Transverse colon (tissue), 4 donors: Measurements from ENCODE around the gene WWP2. TPM values are rescaled to one million over a fixed set of nuclear protein-coding genes. Genes with fewer than 3 reads are reported as not detected.
"Not testable (repeated sequence)": the region's sequence is repeated elsewhere in the genome, so short reads cannot be mapped to it uniquely, and the experiment has no call there.

ENCODE experiments used
- DNase-seq: peaks from one replicate; pipeline ENCODE4 v3.0.0-alpha.2; 2019
- H3K27ac ChIP-seq, 4 donors: fragments of 200-600 bp; sonication (generic); 2 replicates each; pipeline ENCODE4 v1.5.1; 2016 to 2018; ENCODE audit warnings: inconsistent platforms in 4 of 4
- H3K27me3 ChIP-seq: fragments of 200-600 bp; sonication (generic); 2 replicates; pipeline ENCODE4 v1.5.1; 2017; ENCODE audit warnings: inconsistent platforms
- H3K36me3 ChIP-seq, 4 donors: fragments of 200-600 bp; sonication (generic); 2 replicates each; pipeline ENCODE4 v1.5.1; 2017 to 2019; ENCODE audit warnings: inconsistent platforms in 4 of 4
- H3K4me1 ChIP-seq, 4 donors: fragments of 200-600 bp; sonication (generic); 2 replicates each; pipeline ENCODE4 v1.5.1; 2017 to 2020; ENCODE audit warnings: inconsistent platforms in 4 of 4
- H3K4me3 ChIP-seq, 4 donors: fragments of 200-600 bp; sonication (generic); 1 replicate in 1 of 4; 2 replicates in 3 of 4; pipeline versions ENCODE4 v1.5.1 to v1.6.1; 2017 to 2019; ENCODE audit warnings: inconsistent platforms in 4 of 4
- H3K9me3 ChIP-seq, 2 donors: fragments of 200-600 bp; sonication (generic); 2 replicates each; pipeline ENCODE4 v1.5.1; 2017 to 2019; ENCODE audit warnings: inconsistent platforms in 2 of 2
- EP300 ChIP-seq: sonication (generic); formaldehyde crosslinking; IDR thresholded peaks from one replicate; pipeline ENCODE4 v1.6.1; 2017; ENCODE audit warnings: antibody characterized with exemption, low read depth
- POLR2A ChIP-seq: fragments of 450-650 bp; IDR thresholded peaks from one replicate; pipeline ENCODE4 v1.6.1; 2016; ENCODE audit warnings: antibody characterized with exemption, mild to moderate bottlenecking, moderate library complexity
- POLR2AphosphoS5 ChIP-seq, 3 donors: sonication (generic); formaldehyde crosslinking; IDR thresholded peaks; one replicate each; pipeline ENCODE4 v1.6.1; 2016; ENCODE audit warnings: antibody characterized with exemption in 3 of 3
- WGBS, 2 donors: methylation state at CpG; one replicate each; pipeline ENCODE4 v1.1.5; 2018; ENCODE audit warnings: low coverage in 1 of 2; 5-methylcytosine and 5-hydroxymethylcytosine counted together
- in situ Hi-C, 4 donors: fragments of 200-750 bp; cut with MboI; loops; one replicate each; pipeline versions ENCODE4 v1.15.0 to v1.15.1; 2017; ENCODE audit warnings: low sequenced_read_pairs in 3 of 4, low pct_ligation_motif_present in 1 of 4, low pct_unique_long_range_greater_than_20kb in 1 of 4
- intact Hi-C: fragments of 100-400 bp; cut with DNase I; formaldehyde crosslinking; loops from one replicate; pipeline ENCODE4 v1.15.1; 2023; ENCODE audit warnings: low total_unique reads
- total RNA-seq, 4 donors: library from RNA; depleted of rRNA; stranded (reverse); fragments of >200 nt; gene quantifications; one replicate each; pipeline ENCODE4 v1.1.0, GENCODE V29; 2016
- TF ChIP-seq, protein P1 (sequence below), 5 experiments: fragments of 200-600 bp in 3 of 5; fragments of 450-650 bp in 2 of 5; sonication (generic) in 3 of 5; IDR thresholded peaks; 1 replicate in 2 of 5; 2 replicates in 3 of 5; pipeline ENCODE4 v1.5.1; 2016 to 2017; ENCODE audit warnings: antibody characterized with exemption in 5 of 5, inconsistent platforms in 3 of 5, mild to moderate bottlenecking in 2 of 5, moderate library complexity in 1 of 5

The WWP2 gene
- total RNA-seq, 4 donors from 2014 or later: 66.8 to 157 (median 73.7) TPM

- Histone ChIP-seq H3K27me3 (no peaks in the 10 kb centered on the region), H3K4me1 (peaks cover 0 to 50% (median 41%) of the 10 kb centered on the region in 4 donors), H3K4me3 (peak overlapping the region in 2 of 4 donors; percentile 11 to 40), H3K27ac (peak overlapping the region; percentile 90 to 92 (median 90)), H3K9me3 (no peaks in the 10 kb centered on the region), H3K36me3 (no peaks in the 10 kb centered on the region)
- no peak for DNase-seq
- WGBS, 2 donors: 63 to 65% methylated on average over 4 to 6 of the region's 6 CpGs
- TF ChIP-seq, protein P1, sequence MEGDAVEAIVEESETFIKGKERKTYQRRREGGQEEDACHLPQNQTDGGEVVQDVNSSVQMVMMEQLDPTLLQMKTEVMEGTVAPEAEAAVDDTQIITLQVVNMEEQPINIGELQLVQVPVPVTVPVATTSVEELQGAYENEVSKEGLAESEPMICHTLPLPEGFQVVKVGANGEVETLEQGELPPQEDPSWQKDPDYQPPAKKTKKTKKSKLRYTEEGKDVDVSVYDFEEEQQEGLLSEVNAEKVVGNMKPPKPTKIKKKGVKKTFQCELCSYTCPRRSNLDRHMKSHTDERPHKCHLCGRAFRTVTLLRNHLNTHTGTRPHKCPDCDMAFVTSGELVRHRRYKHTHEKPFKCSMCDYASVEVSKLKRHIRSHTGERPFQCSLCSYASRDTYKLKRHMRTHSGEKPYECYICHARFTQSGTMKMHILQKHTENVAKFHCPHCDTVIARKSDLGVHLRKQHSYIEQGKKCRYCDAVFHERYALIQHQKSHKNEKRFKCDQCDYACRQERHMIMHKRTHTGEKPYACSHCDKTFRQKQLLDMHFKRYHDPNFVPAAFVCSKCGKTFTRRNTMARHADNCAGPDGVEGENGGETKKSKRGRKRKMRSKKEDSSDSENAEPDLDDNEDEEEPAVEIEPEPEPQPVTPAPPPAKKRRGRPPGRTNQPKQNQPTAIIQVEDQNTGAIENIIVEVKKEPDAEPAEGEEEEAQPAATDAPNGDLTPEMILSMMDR (IDR thresholded peaks at IDR 0.05): no peak
- no peak for TF ChIP-seq POLR2AphosphoS5 (IDR thresholded peaks at IDR 0.05)
- TF ChIP-seq EP300: no peak
- no peak for TF ChIP-seq POLR2A
- intact Hi-C loops (no loop called here), in situ Hi-C loops (loop anchor here in 1 of 4 donors (25.0 kb wide), 1 partner anchor 338 kb away; the partner anchor contains the start of gene TERF2)
Measured at GRCh38 chr16:69724981-69725479, 37.1 kb upstream of the WWP2 start.

DNA sequence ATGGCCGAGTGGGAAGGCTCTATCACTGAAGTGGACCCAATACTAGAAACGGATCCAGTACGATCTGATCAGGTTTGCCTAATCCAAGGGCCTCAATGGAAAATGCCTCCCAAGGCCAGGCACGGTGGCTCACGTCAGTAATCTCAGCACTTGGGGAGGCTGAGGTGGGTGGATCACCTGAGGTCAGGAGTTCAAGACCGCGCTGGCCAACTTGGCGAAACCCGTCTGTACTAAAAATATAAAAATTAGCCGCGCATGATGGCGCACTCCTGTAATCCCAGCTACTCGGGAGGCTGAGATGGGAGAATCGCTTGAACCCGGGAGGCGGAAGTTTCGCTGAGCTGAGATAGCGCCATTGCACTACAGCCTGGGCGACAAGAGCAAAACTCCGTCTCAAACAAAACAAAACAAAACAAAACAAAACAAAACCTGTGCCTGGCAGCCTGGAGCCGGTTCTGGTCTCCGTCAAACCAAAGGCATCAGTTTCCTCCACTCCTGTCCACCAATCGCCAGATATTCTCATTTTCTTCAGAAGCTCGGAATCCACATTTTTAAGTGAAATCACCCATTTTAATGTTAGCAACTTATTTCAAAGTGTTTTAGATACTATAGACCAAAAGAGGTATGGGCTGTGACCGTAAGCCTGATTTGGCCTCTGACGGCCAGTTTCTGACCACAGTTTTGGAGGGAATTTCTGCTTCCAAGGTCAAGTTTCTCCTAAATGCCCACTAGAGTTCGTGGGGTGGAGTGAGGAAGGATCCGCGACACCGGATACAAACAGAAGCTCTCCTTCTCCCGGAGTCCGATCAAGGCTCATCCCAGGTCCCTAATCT is 36.4 kb upstream of the WWP2 start:
- no peak for TF ChIP-seq EP300
- TF ChIP-seq POLR2AphosphoS5 (IDR thresholded peaks at IDR 0.05): no peak
- TF ChIP-seq POLR2A: no peak
- TF ChIP-seq, protein P1 (IDR thresholded peaks at IDR 0.05): no peak
- DNase-seq: no peak
- intact Hi-C loops (no loop called here), in situ Hi-C loops (no loop called here)
- H3K4me3 ChIP-seq: peak overlapping the region; percentile 9 to 58 (median 38)
- H3K36me3 ChIP-seq: no peaks in the 10 kb centered on the region
- no peaks in the 10 kb centered on the region for H3K9me3 ChIP-seq
- WGBS, 2 donors: 66 to 80% methylated on average over 7 to 32 of the region's 32 CpGs
- H3K27ac ChIP-seq: peak overlapping the region; percentile 90 to 92 (median 90)
- H3K27me3 ChIP-seq: no peaks in the 10 kb centered on the region
- peaks cover 0 to 49% (median 41%) of the 10 kb centered on the region in 4 donors for H3K4me1 ChIP-seq

- 0% methylated on average over 1 to 23 of the region's 31 CpGs for WGBS, 2 donors
- Histone ChIP-seq H3K27ac (peak within 1 kb of the TSS; percentile 90 to 92 (median 90)), H3K36me3 (no peaks in the 10 kb centered on the region), H3K4me1 (peaks cover 0 to 44% (median 40%) of the 10 kb centered on the region in 4 donors), H3K9me3 (no peaks in the 10 kb centered on the region), H3K4me3 (peak within 1 kb of the TSS; percentile 29 to 58 (median 38)), H3K27me3 (no peaks in the 10 kb centered on the region)
- intact Hi-C loops: no loop called here
- DNase-seq: peak; percentile 96
- in situ Hi-C loops: no loop called here
- peak; percentile 85 to 94 (median 91) for TF ChIP-seq POLR2AphosphoS5 (IDR thresholded peaks at IDR 0.05)
- TF ChIP-seq EP300: no peak
- TF ChIP-seq, protein P1 (IDR thresholded peaks at IDR 0.05): no peak
- peak; percentile 90 for TF ChIP-seq POLR2A
Measured at GRCh38 chr16:69726313-69727060, 35.6 kb upstream of the WWP2 start, which contains the start of gene NQO1. Gene NQO1 (minus strand): TSS chr16:69726560. CDS start chr16:69726439, 121 bp downstream.

- Histone ChIP-seq H3K27me3 (no peaks in the 10 kb centered on the region), H3K36me3 (no peaks in the 10 kb centered on the region), H3K9me3 (no peaks in the 10 kb centered on the region), H3K4me1 (peaks cover 0 to 42% (median 40%) of the 10 kb centered on the region in 4 donors), H3K27ac (peak overlapping the region; percentile 90 to 92 (median 90)), H3K4me3 (no peak overlapping the region)
- in situ Hi-C loops: no loop called here
- no peak for DNase-seq
- WGBS, 2 donors: 87 to 97% methylated on average over 5 of the region's 5 CpGs
- intact Hi-C loops: no loop called here
- TF ChIP-seq POLR2A: no peak
- no peak for TF ChIP-seq POLR2AphosphoS5 (IDR thresholded peaks at IDR 0.05)
- no peak for TF ChIP-seq EP300
- TF ChIP-seq, protein P1 (IDR thresholded peaks at IDR 0.05): no peak
Measured at GRCh38 chr16:69727916-69728270, 34.2 kb upstream of the WWP2 start.

GRCh38 chr16:69729030-69729429 is 33.1 kb upstream of the WWP2 start:
- H3K36me3 ChIP-seq, DNase-seq: not testable (repeated sequence)
- 79 to 80% methylated on average over 2 to 4 of the region's 4 CpGs for WGBS, 2 donors

DNA sequence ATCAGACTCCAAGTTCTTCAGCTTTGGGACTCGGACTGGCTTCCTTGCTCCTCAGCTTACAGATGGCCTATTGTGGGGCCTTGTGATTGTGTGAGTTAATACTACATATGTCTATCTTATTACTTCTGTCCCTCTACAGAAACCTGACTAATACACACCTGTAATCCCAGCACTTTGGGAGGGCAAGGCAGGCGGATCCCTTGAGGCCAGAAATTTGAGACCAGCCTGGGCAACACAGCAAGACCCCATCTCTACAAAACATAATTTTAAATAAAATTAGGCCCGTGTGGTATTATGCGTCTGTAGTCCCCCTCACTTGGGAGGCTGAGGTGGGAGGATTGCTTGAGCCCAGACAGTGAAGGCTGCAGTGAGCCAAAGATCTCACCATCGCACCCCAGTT is 30.9 kb upstream of the WWP2 start:
- H3K27me3 ChIP-seq, intact Hi-C loops, H3K9me3 ChIP-seq, DNase-seq, H3K27ac ChIP-seq, H3K4me3 ChIP-seq, in situ Hi-C loops, H3K36me3 ChIP-seq: not testable (repeated sequence)
- WGBS, 2 donors: 99 to 100% methylated on average over 1 to 4 of the region's 5 CpGs
- peaks cover 0 to 15% (median 13%) of the 10 kb centered on the region in 4 donors for H3K4me1 ChIP-seq

More at GRCh38 chr16:69729030-69729429, 33.1 kb upstream of the WWP2 start:
- in situ Hi-C loops, H3K27me3 ChIP-seq, H3K27ac ChIP-seq, intact Hi-C loops, H3K4me3 ChIP-seq, H3K9me3 ChIP-seq: not testable (repeated sequence)
- H3K4me1 ChIP-seq: peaks cover 0 to 35% (median 32%) of the 10 kb centered on the region in 4 donors
